Prostate gland (tissue), 2 donors: ENCODE measurements around the gene CPLX1.

Experiments used
- POLR2A ChIP-seq: fragments of 450-650 bp; IDR thresholded peaks from one replicate; pipeline ENCODE4 v1.6.1; 2016; ENCODE audit warnings: antibody characterized with exemption, mild to moderate bottlenecking
- POLR2AphosphoS5 ChIP-seq: sonication (generic); formaldehyde crosslinking; IDR thresholded peaks from one replicate; pipeline ENCODE4 v1.6.1; 2017; ENCODE audit warnings: antibody characterized with exemption
- TF ChIP-seq, protein P1 (sequence below), 4 experiments: fragments of 200-600 bp in 2 of 4; fragments of 450-650 bp in 2 of 4; sonication (generic) in 2 of 4; IDR thresholded peaks; 1 replicate in 3 of 4; 2 replicates in 1 of 4; pipeline ENCODE4 v1.5.1; 2016 to 2019; ENCODE audit warnings: antibody characterized with exemption in 4 of 4, mild to moderate bottlenecking in 2 of 4, moderate library complexity in 2 of 4

DNA sequence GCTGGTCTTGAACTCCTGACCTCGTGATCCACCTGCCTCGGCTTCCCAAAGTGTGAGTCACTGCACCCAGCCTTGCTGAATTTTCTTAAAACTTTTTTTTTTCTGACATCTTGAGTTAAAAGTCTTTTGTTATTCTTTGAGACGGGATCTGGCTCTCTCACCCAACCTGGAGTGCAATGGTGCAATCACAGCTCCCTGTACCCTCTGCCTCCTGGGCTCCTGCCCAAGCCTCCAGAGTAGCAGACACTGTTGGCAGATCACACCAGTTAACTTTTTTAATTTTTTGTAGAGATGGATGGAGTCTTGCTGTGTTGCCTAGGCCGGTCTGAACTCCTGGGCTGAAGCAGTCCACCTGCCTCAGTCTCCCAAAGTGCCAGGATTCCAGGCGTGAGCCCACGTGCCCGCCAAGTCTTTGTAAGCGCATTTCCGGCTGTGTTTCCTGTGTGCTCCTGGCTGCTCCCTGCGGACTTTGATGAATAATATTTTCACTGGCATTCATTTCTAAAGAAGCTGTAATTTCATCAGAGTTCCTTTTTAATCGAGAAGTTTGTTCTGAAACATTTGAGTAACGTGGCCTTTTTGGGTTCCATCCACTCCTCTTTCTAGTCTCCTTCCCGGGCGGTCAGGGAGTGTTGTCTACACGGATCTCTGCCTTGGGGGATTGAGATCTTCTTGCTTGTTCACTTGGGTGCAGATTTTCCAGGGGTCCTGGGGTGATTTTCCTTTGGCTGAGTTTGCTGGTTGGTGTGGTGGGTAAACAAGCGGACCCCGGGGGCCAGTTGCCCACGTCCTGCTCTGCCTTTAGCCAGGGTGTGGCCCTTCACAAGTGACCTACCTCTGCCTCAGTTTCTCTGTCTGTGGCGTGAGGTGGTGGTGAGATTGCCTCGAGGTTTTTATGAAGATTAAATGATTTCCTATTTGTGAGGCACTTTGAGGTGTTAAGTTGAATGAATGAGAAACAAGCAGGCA is 75.9 kb downstream of the CPLX1 start:
- TF ChIP-seq, protein P1, sequence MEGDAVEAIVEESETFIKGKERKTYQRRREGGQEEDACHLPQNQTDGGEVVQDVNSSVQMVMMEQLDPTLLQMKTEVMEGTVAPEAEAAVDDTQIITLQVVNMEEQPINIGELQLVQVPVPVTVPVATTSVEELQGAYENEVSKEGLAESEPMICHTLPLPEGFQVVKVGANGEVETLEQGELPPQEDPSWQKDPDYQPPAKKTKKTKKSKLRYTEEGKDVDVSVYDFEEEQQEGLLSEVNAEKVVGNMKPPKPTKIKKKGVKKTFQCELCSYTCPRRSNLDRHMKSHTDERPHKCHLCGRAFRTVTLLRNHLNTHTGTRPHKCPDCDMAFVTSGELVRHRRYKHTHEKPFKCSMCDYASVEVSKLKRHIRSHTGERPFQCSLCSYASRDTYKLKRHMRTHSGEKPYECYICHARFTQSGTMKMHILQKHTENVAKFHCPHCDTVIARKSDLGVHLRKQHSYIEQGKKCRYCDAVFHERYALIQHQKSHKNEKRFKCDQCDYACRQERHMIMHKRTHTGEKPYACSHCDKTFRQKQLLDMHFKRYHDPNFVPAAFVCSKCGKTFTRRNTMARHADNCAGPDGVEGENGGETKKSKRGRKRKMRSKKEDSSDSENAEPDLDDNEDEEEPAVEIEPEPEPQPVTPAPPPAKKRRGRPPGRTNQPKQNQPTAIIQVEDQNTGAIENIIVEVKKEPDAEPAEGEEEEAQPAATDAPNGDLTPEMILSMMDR (IDR thresholded peaks at IDR 0.05), result no peak
- TF ChIP-seq POLR2AphosphoS5 (no peak), POLR2A (no peak)
